Activated gamma-delta T cell treated with anti-CD3 and anti-CD28 coated beads, Interleukin-2, amount 50 U/mL, for 16 hours (primary cell): ENCODE data around the gene C5orf15.
"Not testable (repeated sequence)": the region's sequence is repeated elsewhere in the genome, so short reads cannot be mapped to it uniquely, and the experiment has no call there.

Experiments used
- DNase-seq: peaks from one replicate; pipeline ENCODE4 v3.0.0-alpha.2; 2020; ENCODE audit warnings: low read depth

Gene C5orf15

DNA sequence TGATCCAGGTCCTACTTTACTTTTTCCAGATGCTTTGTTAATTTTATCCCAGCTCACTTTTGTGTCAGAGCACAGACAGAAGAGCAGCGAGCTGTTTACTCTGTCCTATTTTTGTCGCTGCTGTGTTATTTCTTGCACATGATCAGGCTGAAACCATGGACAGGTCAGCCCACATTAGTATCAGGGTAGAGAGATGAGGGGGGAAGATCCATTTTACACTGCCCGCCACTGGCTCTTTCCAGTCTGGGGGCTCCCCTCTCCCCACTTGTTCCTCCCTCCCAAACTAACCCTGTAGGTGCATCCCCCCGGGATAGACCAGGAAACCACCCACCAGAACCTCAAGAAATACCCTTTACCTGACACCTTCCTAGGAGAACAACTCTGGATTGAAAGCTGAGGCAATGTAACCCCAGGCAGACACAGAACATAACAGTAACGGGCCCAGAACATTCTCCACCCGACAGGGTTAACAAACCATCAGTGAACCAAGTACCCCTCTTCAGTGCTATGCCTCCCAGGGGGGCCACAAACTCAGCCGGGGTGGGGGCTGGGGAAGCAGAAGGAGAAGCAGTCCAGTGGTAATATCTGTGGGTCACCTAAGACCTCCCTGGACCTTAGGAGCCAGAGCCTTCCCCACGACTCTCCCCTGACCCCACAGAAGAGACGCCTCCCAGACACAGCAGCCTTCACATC lies 26.0 kb upstream of the C5orf15 start:
- DNase-seq = no peak

DNA sequence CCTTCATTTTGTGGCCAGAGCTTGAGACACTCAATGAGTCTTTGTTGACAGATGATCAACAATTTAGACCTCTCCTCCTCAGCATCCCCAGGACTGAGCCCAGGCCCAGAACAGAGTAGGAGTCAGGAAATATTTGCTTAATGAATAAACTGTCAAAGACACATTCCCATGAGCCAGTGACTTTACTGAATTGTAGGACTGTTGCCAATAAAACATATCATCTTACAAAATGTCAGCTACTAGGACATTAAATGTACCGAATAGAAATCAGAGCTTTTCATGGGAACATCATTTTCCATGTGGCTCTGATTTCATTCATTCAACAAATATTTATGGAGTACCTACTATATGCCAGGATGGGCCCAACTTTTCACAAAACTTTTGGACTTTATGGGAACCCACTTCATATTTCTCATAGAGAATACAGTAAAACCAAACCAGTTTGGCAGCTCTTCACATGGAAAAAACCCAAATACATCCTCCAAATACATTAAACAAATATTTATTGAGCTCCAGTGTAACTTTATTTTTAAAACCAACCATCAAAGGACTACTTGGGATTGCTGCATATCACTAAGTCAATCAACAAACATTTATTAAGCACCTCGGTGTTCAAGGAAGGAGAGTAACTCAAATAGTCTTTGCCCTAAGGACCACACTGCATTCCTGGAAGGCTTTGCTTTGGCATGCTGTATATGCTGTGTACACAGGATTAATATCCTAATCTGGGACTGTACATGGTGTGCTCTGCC lies 24.9 kb upstream of the C5orf15 start:
- DNase-seq = no peak

GRCh38 chr5:133992429-133993155 lies 24.2 kb upstream of the C5orf15 start:
- no peak for DNase-seq

- DNase-seq = no peak
Measured at GRCh38 chr5:133991171-133991910, 22.9 kb upstream of the C5orf15 start.

GRCh38 chr5:133990396-133990795 lies 22.0 kb upstream of the C5orf15 start:
- no peak for DNase-seq

DNA sequence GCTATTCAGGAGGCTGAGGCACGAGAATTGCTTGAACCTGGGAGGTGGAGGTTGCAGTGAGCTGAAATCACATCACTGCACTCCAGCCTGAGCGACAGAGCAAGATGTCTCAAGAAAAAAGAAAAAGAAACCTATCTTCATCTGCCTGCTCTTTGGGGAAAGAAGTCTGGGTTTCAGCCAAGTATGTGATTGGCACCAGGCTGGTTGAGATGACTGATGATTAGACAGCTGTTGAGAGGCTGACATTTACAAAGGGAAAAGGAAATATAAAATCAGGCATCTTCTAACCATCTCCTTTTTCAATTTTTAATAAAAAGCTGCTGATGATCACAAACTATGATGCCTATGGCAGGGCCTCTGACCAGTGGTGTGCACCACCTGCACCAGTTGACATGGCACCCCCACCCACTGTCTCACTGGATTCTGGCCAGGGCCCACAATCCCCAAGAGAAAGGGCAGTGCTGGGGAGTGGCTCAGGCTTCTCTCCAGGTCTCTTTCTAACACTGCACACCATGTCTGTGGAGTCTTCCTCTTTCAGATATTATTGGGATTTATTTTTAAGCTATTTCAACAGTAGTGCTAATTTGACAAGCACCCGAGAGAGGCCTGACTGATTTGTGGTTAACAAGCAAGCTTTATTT lies 17.2 kb upstream of the C5orf15 start:
- DNase-seq = no peak

- DNase-seq = no peak
Measured at GRCh38 chr5:133983674-133984073, 15.2 kb upstream of the C5orf15 start.

- no peak for DNase-seq
Measured at GRCh38 chr5:133981714-133982113, 13.3 kb upstream of the C5orf15 start.

- DNase-seq = no peak
Measured at GRCh38 chr5:133980652-133981051, 12.2 kb upstream of the C5orf15 start.

GRCh38 chr5:133978943-133979342 lies 10.5 kb upstream of the C5orf15 start:
- DNase-seq = no peak

- DNase-seq = no peak
Measured at GRCh38 chr5:133977858-133978257, 9.4 kb upstream of the C5orf15 start.

- DNase-seq = no peak
Measured at GRCh38 chr5:133977161-133977787, 8.8 kb upstream of the C5orf15 start.

DNA sequence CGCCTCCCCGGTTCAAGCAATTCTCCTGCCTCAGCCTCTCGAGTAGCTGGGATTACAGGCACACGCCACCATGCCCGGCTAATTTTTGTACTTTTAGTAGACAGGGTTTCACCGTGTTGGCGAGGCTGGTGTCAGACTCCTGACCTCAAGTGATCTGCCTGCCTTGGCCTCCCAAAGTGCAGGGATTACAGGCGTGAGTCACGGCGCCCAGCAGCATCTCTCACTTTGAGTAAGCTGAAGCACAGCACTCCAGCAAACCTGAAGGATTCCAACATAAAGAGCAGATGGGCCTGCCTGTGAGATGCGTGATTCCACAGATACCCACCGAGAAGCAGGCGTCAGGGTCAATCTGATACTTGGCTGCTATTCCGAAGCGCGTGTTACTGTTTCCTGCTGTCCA lies 7.1 kb upstream of the C5orf15 start:
- not testable (repeated sequence) for DNase-seq

DNA sequence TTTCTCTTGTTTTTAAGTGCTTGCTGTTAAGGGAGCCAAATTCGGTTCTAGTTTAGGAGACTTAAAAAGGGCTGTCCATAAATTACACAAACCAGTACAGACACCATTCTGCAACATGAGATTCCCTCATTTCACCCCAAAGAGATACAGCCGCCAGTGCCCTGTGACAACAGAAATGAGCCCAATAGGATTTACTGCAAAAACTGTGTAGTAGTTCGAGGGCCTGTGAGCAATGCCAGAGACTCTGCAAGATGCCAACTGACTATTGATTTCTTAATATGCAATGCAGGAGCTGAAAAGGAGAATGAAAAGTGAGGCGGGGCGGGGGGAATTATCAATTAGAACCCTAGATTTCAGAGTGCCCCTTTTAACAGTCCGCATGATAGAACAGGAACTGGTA lies 5.7 kb upstream of the C5orf15 start:
- no peak for DNase-seq

DNA sequence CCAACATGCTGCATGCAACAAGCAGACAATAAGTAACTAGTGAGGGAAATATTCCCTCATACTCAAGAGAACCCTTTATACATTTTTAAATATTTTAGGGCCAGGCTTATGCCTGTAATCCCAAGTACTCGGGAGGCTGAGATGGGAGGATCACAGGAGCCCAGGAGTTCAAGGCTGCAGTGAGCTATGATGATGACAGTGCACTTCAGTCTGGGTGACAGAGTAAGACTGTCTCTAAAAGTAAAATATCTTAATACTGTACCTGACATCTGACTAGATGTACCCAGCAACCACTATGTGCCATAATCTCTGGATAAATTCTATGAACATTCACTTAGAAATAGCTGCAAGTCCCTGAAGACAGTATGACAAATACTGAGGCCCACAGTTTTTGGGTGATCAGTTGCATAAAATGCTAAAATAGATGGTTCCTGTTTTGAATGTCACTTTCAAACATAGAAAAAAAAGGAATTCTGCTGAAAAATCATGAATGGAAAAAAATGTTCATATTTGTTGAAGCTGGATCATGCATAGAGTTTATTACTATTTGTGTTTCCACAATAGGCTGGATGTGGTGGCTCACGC lies 2.0 kb upstream of the C5orf15 start:
- DNase-seq = no peak

GRCh38 chr5:133969654-133970324 lies 1.4 kb upstream of the C5orf15 start:
- no peak for DNase-seq

DNA sequence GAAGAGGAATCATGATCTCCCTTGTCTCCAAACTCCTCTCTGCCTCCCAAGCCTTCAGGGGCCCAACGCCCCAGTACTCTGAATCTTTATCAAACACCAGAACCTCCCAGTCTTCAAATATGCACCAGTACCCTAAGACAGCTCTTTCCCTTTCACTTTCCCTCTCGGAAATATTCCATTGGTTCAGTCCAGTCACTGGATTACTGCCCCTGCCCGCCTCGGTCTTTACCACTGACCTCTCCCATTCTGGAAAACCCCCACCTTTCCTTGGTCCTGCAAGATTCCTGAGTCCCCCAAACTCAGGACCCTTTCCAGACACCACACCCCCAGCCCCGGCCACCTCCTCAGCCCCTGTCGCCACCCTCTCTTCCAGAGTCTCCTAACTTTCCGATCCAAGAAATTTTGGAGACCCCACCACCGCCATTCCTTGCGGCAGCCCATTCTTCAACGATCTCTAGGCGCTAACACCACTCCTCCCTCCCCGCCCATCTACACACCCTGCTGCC lies 674 bp downstream of the C5orf15 start:
- DNase-seq = no peak

DNA sequence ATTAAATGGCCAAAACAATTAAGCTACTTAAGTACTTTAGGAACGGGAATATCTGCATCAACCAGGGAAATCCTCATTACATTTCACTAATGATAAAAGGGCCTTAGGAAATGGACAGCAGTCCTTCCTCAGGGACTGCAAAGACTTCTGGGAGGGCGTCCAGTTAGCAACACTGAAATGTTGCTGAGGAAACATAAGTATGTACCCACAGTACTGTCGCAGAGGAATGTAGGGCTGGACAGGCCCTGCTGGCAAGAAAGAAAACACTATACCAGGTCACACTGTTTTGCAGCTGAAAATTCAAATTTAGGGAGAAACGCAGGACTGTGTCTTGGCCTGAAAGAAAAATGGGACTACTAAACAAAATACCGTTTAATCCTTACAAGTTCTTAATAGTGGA lies 1.3 kb downstream of the C5orf15 start:
- no peak for DNase-seq

DNA sequence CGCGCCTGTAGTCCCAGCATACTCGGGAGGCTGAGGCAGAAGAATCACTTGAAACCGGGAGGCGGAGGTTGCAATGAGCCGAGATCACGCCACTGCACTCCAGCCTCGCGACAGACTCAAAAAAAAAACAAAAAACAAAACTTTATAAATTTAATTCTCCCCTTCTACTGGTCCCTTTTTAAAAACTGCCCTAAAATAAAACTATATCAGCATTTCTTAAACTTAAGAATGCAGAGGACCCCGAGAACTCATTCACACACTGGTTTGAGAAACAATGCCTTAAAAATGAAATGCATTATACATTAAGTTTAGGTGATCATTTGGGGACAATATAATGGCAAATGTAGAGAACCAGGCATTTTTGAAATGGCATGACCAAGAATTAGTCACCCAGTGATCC lies 2.3 kb downstream of the C5orf15 start:
- no peak for DNase-seq

- DNase-seq = no peak
Measured at GRCh38 chr5:133963493-133964128, 4.8 kb downstream of the C5orf15 start.
